GM12878 (cell line): ENCODE data around the gene RPIA. TPM values are rescaled to one million over a fixed set of nuclear protein-coding genes. Genes with fewer than 3 reads are reported as not detected.

ENCODE experiments used
- ATAC-seq: fragments of 200-7000 bp; cut with Tn5 transposase; 3 replicates; pipeline ENCODE4 v1.9.1; 2020; ENCODE audit warnings: mild to moderate bottlenecking, moderate library complexity
- BruUV-seq: library from RNA; stranded (reverse); fragments of 400-500 nt; replicated peaks from 2 replicates; lab custom pipeline; 2021; lab: Mats Ljungman, UMichigan
- CTCF ChIA-PET: fragments of 300-600 bp; sonication (Branson Sonifier 250); formaldehyde crosslinking; extraction: SDS; loops from one replicate; lab custom pipeline; 2021; ENCODE audit warnings: inconsistent platforms; lab: Yijun Ruan, JAX
- POLR2A ChIA-PET: fragments of 350-600 bp; formaldehyde crosslinking; extraction: SDS; loops from one replicate; lab custom pipeline; 2021; ENCODE audit warnings: inconsistent platforms; lab: Charles Lee
- RAD21 ChIA-PET: fragments of 300-600 bp; sonication (Branson Sonifier 250); formaldehyde crosslinking; loops from one replicate; lab custom pipeline; 2023; ENCODE audit warnings: antibody characterized with exemption; ENCODE audit not compliant: unreplicated experiment; lab: Charles Lee
- SMC1A ChIA-PET: fragments of 300-600 bp; sonication (Branson Sonifier 250); formaldehyde crosslinking; loops from one replicate; lab custom pipeline; 2023; ENCODE audit not compliant: unreplicated experiment, uncharacterized antibody; lab: Charles Lee
- DNase-seq: peaks from one replicate; pipeline ENCODE4 v3.0.0-alpha.2; 2011; ENCODE audit warnings: low read depth, low spot score
- FAIRE-seq: peaks from 3 replicates; lab custom pipeline; 2011; peaks lifted over from hg19 to GRCh38; lab: Jason Lieb, UNC
- H2AFZ ChIP-seq: 2 replicates; pipeline ENCODE4 v1.6.0; 2011; ENCODE audit warnings: low read depth, low read length, control low read depth; ENCODE audit not compliant: control insufficient read depth
- H3K27ac ChIP-seq: 2 replicates; pipeline ENCODE4 v1.5.1; 2011; ENCODE audit warnings: control low read depth; ENCODE audit not compliant: control insufficient read depth, insufficient read depth
- H3K27me3 ChIP-seq, 2 experiments: replicated peaks in 1 of 2; 2 replicates each; pipeline versions ENCODE4 v1.6.0 to v1.6.1; 2011; ENCODE audit warnings: low read length in 1 of 2; ENCODE audit not compliant: control insufficient read depth in 2 of 2, insufficient read depth in 2 of 2
- H3K36me3 ChIP-seq, 2 experiments: 2 replicates each; pipeline ENCODE4 v1.5.1; 2011; ENCODE audit warnings: low read length in 1 of 2; ENCODE audit not compliant: control insufficient read depth in 2 of 2, insufficient read depth in 2 of 2
- H3K4me1 ChIP-seq: 2 replicates; pipeline ENCODE4 v1.6.1; 2011; ENCODE audit warnings: mild to moderate bottlenecking, low read length, moderate library complexity, mixed read lengths; ENCODE audit not compliant: control insufficient read depth, insufficient read depth
- H3K4me2 ChIP-seq: 2 replicates; pipeline ENCODE4 v1.6.0; 2011; ENCODE audit warnings: control low read depth; ENCODE audit not compliant: control insufficient read depth, insufficient read depth
- H3K4me3 ChIP-seq: fragments of 200-600 bp; sonication (generic); 2 replicates; pipeline ENCODE4 v1.5.1; 2016
- H3K79me2 ChIP-seq: 2 replicates; pipeline ENCODE4 v1.6.0; 2011; ENCODE audit warnings: low read length; ENCODE audit not compliant: control insufficient read depth, insufficient read depth
- H3K9ac ChIP-seq: 2 replicates; pipeline ENCODE4 v1.8.0; 2011; ENCODE audit warnings: low read length, control low read depth, mixed read lengths; ENCODE audit not compliant: control insufficient read depth, insufficient read depth
- H3K9me3 ChIP-seq: replicated peaks from 3 replicates; pipeline ENCODE4 v1.5.1; 2011; ENCODE audit warnings: mild to moderate bottlenecking, low read length; ENCODE audit not compliant: control insufficient read depth, insufficient read depth
- H4K20me1 ChIP-seq: 2 replicates; pipeline ENCODE4 v1.6.0; 2011; ENCODE audit not compliant: control insufficient read depth, insufficient read depth
- CHD1 ChIP-seq: IDR thresholded peaks from 2 replicates; pipeline ENCODE4 v1.6.1; 2012; ENCODE audit warnings: low read depth, low read length, improper control_type of control experiment
- FOXK2 ChIP-seq: fragments of 450-650 bp; IDR thresholded peaks from 2 replicates; pipeline ENCODE4 v1.6.1; 2017; ENCODE audit warnings: mild to moderate bottlenecking, moderate library complexity
- MTA2 ChIP-seq: fragments of 450-650 bp; IDR thresholded peaks from 2 replicates; pipeline ENCODE4 v1.6.1; 2016; ENCODE audit warnings: low read depth, mild to moderate bottlenecking, moderate library complexity
- MYC ChIP-seq: IDR thresholded peaks from 2 replicates; pipeline ENCODE4 v1.6.1; 2011; ENCODE audit warnings: mild to moderate bottlenecking, low read length, moderate library complexity, inconsistent platforms; ENCODE audit not compliant: insufficient read depth, insufficient replicate concordance, insufficient read length, severe bottlenecking
- RAD51 ChIP-seq: fragments of 450-650 bp; IDR thresholded peaks from 2 replicates; pipeline ENCODE4 v1.6.1; 2016; ENCODE audit warnings: moderate library complexity, mild to moderate bottlenecking, inconsistent platforms
- RBBP5 ChIP-seq: fragments of 200-600 bp; sonication (generic); conservative IDR thresholded peaks from 2 replicates; pipeline ENCODE4 v1.6.1; 2016
- STAT1 ChIP-seq: fragments of 450-650 bp; conservative IDR thresholded peaks from 2 replicates; pipeline ENCODE4 v1.6.1; 2014; ENCODE audit warnings: antibody characterized with exemption, mild to moderate bottlenecking
- SUPT20H ChIP-seq: IDR thresholded peaks from 2 replicates; pipeline ENCODE4 v1.6.1; 2011; ENCODE audit warnings: low read depth, mild to moderate bottlenecking, low read length, moderate library complexity, borderline replicate concordance; ENCODE audit not compliant: control insufficient read depth
- TARDBP ChIP-seq: IDR thresholded peaks from 2 replicates; pipeline ENCODE4 v1.6.1; 2016; ENCODE audit warnings: borderline replicate concordance
- TCF12 ChIP-seq: IDR thresholded peaks from 2 replicates; pipeline ENCODE4 v1.6.1; 2011; ENCODE audit warnings: low read depth, mild to moderate bottlenecking, low read length
- WGBS: methylation state at CpG from one replicate; pipeline ENCODE4 v1.1.6; 2016; ENCODE audit warnings: low lambda C conversion rate; ENCODE audit not compliant: insufficient replicate concordance, insufficient coverage; ENCODE audit errors: missing lambda C conversion rate; 5-methylcytosine and 5-hydroxymethylcytosine counted together
- in situ Hi-C: fragments of 300-500 bp; cut with MboI; formaldehyde crosslinking; loops from 9 replicates; pipeline ENCODE4 v1.14.3; 2018; ENCODE audit warnings: mixed read lengths
- intact Hi-C: fragments of 100-400 bp; cut with micrococcal nuclease; formaldehyde crosslinking; loops from one replicate; pipeline ENCODE4 v1.14.2; 2022; ENCODE audit not compliant: unreplicated experiment
- polyA plus RNA-seq, 11 experiments: library from polyadenylated mRNA; depleted of rRNA in 4 of 11; unstranded in 6 of 11; stranded (reverse) in 5 of 11; fragments of >200 nt; fragmentation: Nextera tagmentation in 4 of 11; fragmentation: Illumina TruSeq in 1 of 11; extraction: Ambion mirVana in 4 of 11; extraction: Trizol in 1 of 11; gene quantifications; 1 replicate in 1 of 11; 2 replicates in 10 of 11; pipeline versions ENCODE4 v1.2.1 to v1.2.3, GENCODE V29; 2011 to 2016; ENCODE audit warnings: inconsistent platforms in 2 of 11, missing spikeins in 2 of 11, low read depth in 1 of 11
- total RNA-seq, 4 experiments: library from RNA; depleted of rRNA in 3 of 4; stranded (reverse); fragments of >200 nt in 3 of 4; fragmentation: Illumina TruSeq in 1 of 4; extraction: Trizol in 1 of 4; gene quantifications; 2 replicates each; pipeline versions ENCODE4 v1.2.1 to v1.2.3, GENCODE V29; 2013 to 2021
- TF ChIP-seq, protein P1 (sequence below): IDR thresholded peaks from 2 replicates; pipeline ENCODE4 v1.6.1; 2011; ENCODE audit warnings: mild to moderate bottlenecking, low read depth, low read length, moderate library complexity; ENCODE audit not compliant: insufficient replicate concordance

Gene RPIA
- total and polyA plus RNA-seq, 10 of the 15 experiments (the other 5 are each of a cell fraction or from before 2014, with no cell fraction given) = 7.1 to 58.1 (median 41.6) TPM

DNA sequence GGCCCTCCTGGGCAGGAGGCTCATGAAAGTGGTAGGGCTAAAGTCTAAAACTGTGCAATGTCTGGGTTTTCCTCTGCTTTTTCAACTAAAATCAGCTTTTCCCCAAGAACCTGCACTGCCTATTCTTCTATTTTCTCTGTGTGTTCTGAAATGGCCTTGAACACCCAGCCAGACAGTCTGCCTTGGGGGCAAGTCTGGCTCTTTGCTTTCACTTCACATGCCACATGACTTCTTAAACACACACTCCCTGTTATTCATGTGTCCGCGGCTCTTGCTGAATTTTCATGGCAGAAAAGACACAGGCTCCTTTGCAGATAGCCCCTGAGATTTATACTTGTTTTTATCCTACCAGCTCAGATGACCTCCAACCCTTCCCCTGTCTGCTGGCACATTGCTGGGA is 10.6 kb upstream of the RPIA start:
- BruUV-seq = no TSS peak
- SMC1A ChIA-PET = no interaction called here
- 100% methylated on average over 2 of the region's 2 CpGs for WGBS

More for the DNA sequence above, 10.6 kb upstream of the RPIA start:
- no peaks in the 10 kb centered on the region for H3K4me1 ChIP-seq
- no peak overlapping the region for H2AFZ ChIP-seq
- no peaks in the 10 kb centered on the region for H3K27me3 ChIP-seq
- no peaks in the 10 kb centered on the region for H4K20me1 ChIP-seq
- no peak overlapping the region for H3K9ac ChIP-seq
- intact Hi-C loops (no loop called here), in situ Hi-C loops (no loop called here)
- no peak for ATAC-seq
- no peak for FAIRE-seq
- no peaks in the 10 kb centered on the region; the same call in 1 of the 3 replicates for H3K9me3 ChIP-seq
- no peaks in the 10 kb centered on the region for H3K36me3 ChIP-seq
- TF ChIP-seq MYC = no peak
- TF ChIP-seq TARDBP = no peak
- no peak for TF ChIP-seq STAT1
- no peak for TF ChIP-seq FOXK2
- no peak for TF ChIP-seq SUPT20H
- TF ChIP-seq, protein P1, sequence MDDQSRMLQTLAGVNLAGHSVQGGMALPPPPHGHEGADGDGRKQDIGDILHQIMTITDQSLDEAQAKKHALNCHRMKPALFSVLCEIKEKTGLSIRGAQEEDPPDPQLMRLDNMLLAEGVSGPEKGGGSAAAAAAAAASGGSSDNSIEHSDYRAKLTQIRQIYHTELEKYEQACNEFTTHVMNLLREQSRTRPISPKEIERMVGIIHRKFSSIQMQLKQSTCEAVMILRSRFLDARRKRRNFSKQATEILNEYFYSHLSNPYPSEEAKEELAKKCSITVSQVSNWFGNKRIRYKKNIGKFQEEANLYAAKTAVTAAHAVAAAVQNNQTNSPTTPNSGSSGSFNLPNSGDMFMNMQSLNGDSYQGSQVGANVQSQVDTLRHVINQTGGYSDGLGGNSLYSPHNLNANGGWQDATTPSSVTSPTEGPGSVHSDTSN = no peak
- no peak for TF ChIP-seq TCF12
- no peak for TF ChIP-seq RAD51
- TF ChIP-seq RBBP5 = no peak
- TF ChIP-seq MTA2 = no peak
- TF ChIP-seq CHD1 = no peak
- CTCF ChIA-PET = interaction anchor here (2.9 kb wide), 1 partner anchor 9 kb away, joined by 8 read pairs; no protein-coding TSS in a partner anchor
- no peak overlapping the region for H3K4me3 ChIP-seq
- H3K27ac ChIP-seq = no peak overlapping the region
- POLR2A ChIA-PET = no interaction called here
- H3K4me2 ChIP-seq = no peak overlapping the region
- DNase-seq = no peak
- RAD21 ChIA-PET = no interaction called here
- no peaks in the 10 kb centered on the region for H3K79me2 ChIP-seq
